GM23338 (cell line): ENCODE results near the gene PRKCH. TPM values are rescaled to one million over a fixed set of nuclear protein-coding genes. Genes with fewer than 3 reads are reported as not detected.

ENCODE experiments used
- ATAC-seq: fragments of 200-7000 bp; cut with Tn5 transposase; 3 replicates; pipeline ENCODE4 v1.9.1; 2020
- DNase-seq: peaks from one replicate; pipeline ENCODE4 v3.0.0-alpha.2; 2015; ENCODE audit warnings: low spot score
- H2AFZ ChIP-seq: fragments of 200-600 bp; sonication (generic); 2 replicates; pipeline ENCODE4 v1.8.0; 2016; ENCODE audit warnings: antibody characterized with exemption, mild to moderate bottlenecking, moderate library complexity
- H3F3A ChIP-seq: fragments of 200-600 bp; sonication (generic); replicated peaks from 2 replicates; pipeline ENCODE4 v1.8.0; 2017; ENCODE audit warnings: antibody characterized with exemption, mixed run types, low read depth
- H3K27ac ChIP-seq: fragments of 200-600 bp; sonication (generic); 2 replicates; pipeline ENCODE4 v1.6.1; 2016; ENCODE audit warnings: low read depth
- H3K27me3 ChIP-seq: fragments of 200-600 bp; sonication (generic); 2 replicates; pipeline ENCODE4 v1.8.0; 2016; ENCODE audit warnings: mild to moderate bottlenecking, mixed run types, moderate library complexity; ENCODE audit not compliant: insufficient read depth
- H3K36me3 ChIP-seq: fragments of 200-600 bp; sonication (generic); 2 replicates; pipeline ENCODE4 v1.8.0; 2016; ENCODE audit warnings: mild to moderate bottlenecking; ENCODE audit not compliant: insufficient read depth
- H3K4me1 ChIP-seq: fragments of 200-600 bp; sonication (generic); 2 replicates; pipeline ENCODE4 v1.8.0; 2016; ENCODE audit warnings: mild to moderate bottlenecking, moderate library complexity; ENCODE audit not compliant: insufficient read depth
- H3K4me2 ChIP-seq: fragments of 200-600 bp; sonication (generic); 2 replicates; pipeline ENCODE4 v1.7.1; 2017; ENCODE audit warnings: mixed run types
- H3K4me3 ChIP-seq: fragments of 200-600 bp; sonication (generic); 2 replicates; pipeline ENCODE4 v1.6.1; 2016; ENCODE audit warnings: mixed run types
- H3K79me2 ChIP-seq: fragments of 200-600 bp; sonication (generic); replicated peaks from 2 replicates; pipeline ENCODE4 v1.8.0; 2017; ENCODE audit warnings: mild to moderate bottlenecking; ENCODE audit not compliant: insufficient read depth
- H3K9me2 ChIP-seq: fragments of 200-600 bp; sonication (generic); 2 replicates; pipeline ENCODE4 v1.8.0; 2017; ENCODE audit not compliant: insufficient read depth
- H4K20me1 ChIP-seq: fragments of 200-600 bp; sonication (generic); replicated peaks from 2 replicates; pipeline ENCODE4 v1.8.0; 2017; ENCODE audit warnings: mild to moderate bottlenecking; ENCODE audit not compliant: insufficient read depth
- H3K27ac Mint-ChIP-seq: 2 replicates; pipeline ENCODE4 v1.8.0; 2020; ENCODE audit warnings: inconsistent platforms, mild to moderate bottlenecking, moderate library complexity, mixed read lengths
- H3K27me3 Mint-ChIP-seq: 3 replicates; pipeline ENCODE4 v1.8.0; 2022; ENCODE audit warnings: low read depth, mild to moderate bottlenecking, moderate library complexity, mixed read lengths, inconsistent platforms; ENCODE audit not compliant: insufficient read depth, poor library complexity
- H3K36me3 Mint-ChIP-seq: 3 replicates; pipeline ENCODE4 v1.8.0; 2021; ENCODE audit warnings: low read depth, mild to moderate bottlenecking, inconsistent platforms, moderate library complexity, mixed read lengths
- H3K4me1 Mint-ChIP-seq: 3 replicates; pipeline ENCODE4 v1.8.0; 2020; ENCODE audit warnings: mild to moderate bottlenecking, inconsistent platforms, mixed read lengths
- H3K4me3 Mint-ChIP-seq: 3 replicates; pipeline ENCODE4 v1.8.0; 2021; ENCODE audit warnings: moderate library complexity, mild to moderate bottlenecking, inconsistent platforms, mixed read lengths
- H3K9me3 Mint-ChIP-seq: 3 replicates; pipeline ENCODE4 v1.8.0; 2020; ENCODE audit warnings: moderate library complexity, mild to moderate bottlenecking, inconsistent platforms, mixed read lengths
- CREB1 ChIP-seq: fragments of 250-450 bp; sonication (Bioruptor Pico); IDR thresholded peaks from 2 replicates; pipeline ENCODE4 v1.5.0; 2020; ENCODE audit warnings: low read depth, mild to moderate bottlenecking, moderate library complexity
- CTCF ChIP-seq, 2 experiments: fragments of 200-600 bp in 1 of 2; sonication (generic) in 1 of 2; conservative IDR thresholded peaks; 2 replicates each; pipeline versions ENCODE4 v1.5.1 to v1.6.1; 2016 to 2017; ENCODE audit warnings: antibody characterized with exemption in 2 of 2, low read depth in 2 of 2, mild to moderate bottlenecking in 2 of 2, moderate library complexity in 1 of 2
- ETS1 ChIP-seq: IDR thresholded peaks from 2 replicates; pipeline ENCODE4 v1.6.1; 2016; ENCODE audit warnings: antibody characterized with exemption
- EZH2 ChIP-seq: fragments of 200-600 bp; sonication (generic); IDR thresholded peaks from one replicate; pipeline ENCODE4 v1.8.0; 2017; ENCODE audit warnings: antibody characterized with exemption, mild to moderate bottlenecking, low read depth; ENCODE audit not compliant: unreplicated experiment
- EZH2phosphoT487 ChIP-seq: fragments of 200-600 bp; sonication (generic); IDR thresholded peaks from one replicate; pipeline ENCODE4 v1.8.1; 2018; ENCODE audit warnings: antibody characterized with exemption; ENCODE audit not compliant: unreplicated experiment
- JUNB ChIP-seq: IDR thresholded peaks from one replicate; pipeline ENCODE4 v1.6.1; 2016; ENCODE audit warnings: antibody characterized with exemption; ENCODE audit not compliant: unreplicated experiment
- NANOG ChIP-seq: IDR thresholded peaks from 2 replicates; pipeline ENCODE4 v1.6.1; 2016; ENCODE audit warnings: antibody characterized with exemption, borderline replicate concordance
- POLR2AphosphoS5 ChIP-seq: IDR thresholded peaks from 2 replicates; pipeline ENCODE4 v1.6.1; 2016; ENCODE audit warnings: antibody characterized with exemption, low read depth
- REST ChIP-seq: IDR thresholded peaks from one replicate; pipeline ENCODE4 v1.6.1; 2018; ENCODE audit warnings: antibody characterized with exemption; ENCODE audit not compliant: unreplicated experiment
- STAT1 ChIP-seq: IDR thresholded peaks from one replicate; pipeline ENCODE4 v1.6.1; 2016; ENCODE audit warnings: antibody characterized with exemption; ENCODE audit not compliant: unreplicated experiment
- ZNF114 ChIP-seq: fragments of 250-450 bp; sonication (Bioruptor Pico); IDR thresholded peaks from 2 replicates; pipeline ENCODE4 v1.5.0; 2020; ENCODE audit warnings: mild to moderate bottlenecking, moderate library complexity
- ZNF331 ChIP-seq: fragments of 250-450 bp; sonication (Bioruptor Pico); IDR thresholded peaks from 2 replicates; pipeline ENCODE4 v1.5.0; 2020; ENCODE audit warnings: low read depth, mild to moderate bottlenecking, moderate library complexity
- ZNF462 ChIP-seq: fragments of 250-450 bp; sonication (Bioruptor Pico); IDR thresholded peaks from 2 replicates; pipeline ENCODE4 v1.5.0; 2020; ENCODE audit warnings: mild to moderate bottlenecking, moderate library complexity
- polyA plus RNA-seq: library from polyadenylated mRNA; unstranded; fragments of >200 nt; fragmentation: Nextera tagmentation; extraction: Ambion mirVana; gene quantifications from 2 replicates; pipeline ENCODE4 v1.2.1, GENCODE V29; 2016
- total RNA-seq: library from RNA; depleted of rRNA; stranded (reverse); fragments of >200 nt; shearing (Covaris generic); gene quantifications from 2 replicates; pipeline ENCODE4 v1.2.3, GENCODE V29; 2014

The PRKCH gene
- total and polyA plus RNA-seq, 2 experiments from 2014 or later = 5.4 to 10.1 TPM

GRCh38 chr14:61404637-61405036 lies 83.3 kb downstream of the PRKCH start:
- H3K9me3 Mint-ChIP-seq = no peaks in the 10 kb centered on the region
- H3K36me3 Mint-ChIP-seq = no peaks in the 10 kb centered on the region
- H3K4me1 Mint-ChIP-seq = peaks cover 12% of the 10 kb centered on the region

More at GRCh38 chr14:61404637-61405036, 83.3 kb downstream of the PRKCH start:
- Histone ChIP-seq H3K79me2 (no peaks in the 10 kb centered on the region), H3K9me2 (no peaks in the 10 kb centered on the region), H3K27me3 (no peaks in the 10 kb centered on the region), H4K20me1 (no peaks in the 10 kb centered on the region), H3F3A (no peaks in the 10 kb centered on the region), H3K36me3 (no peaks in the 10 kb centered on the region), H3K4me2 (no peak overlapping the region), H2AFZ (no peak overlapping the region), H3K4me3 (no peak overlapping the region), H3K4me1 (peaks cover 11% of the 10 kb centered on the region; the same call in 1 of the 2 replicates), H3K27ac (no peak overlapping the region)
- H3K4me3 Mint-ChIP-seq = no peak overlapping the region
- DNase-seq (no peak), ATAC-seq (no peak)
- TF ChIP-seq ZNF114 (CRISPR knock-in tag) = no peak
- TF ChIP-seq REST = no peak
- no peak for TF ChIP-seq STAT1
- no peak for TF ChIP-seq JUNB
- TF ChIP-seq EZH2 = no peak
- TF ChIP-seq CTCF (conservative IDR thresholded peaks at IDR 0.05; ENCODE audit: low read depth in 2 of 2) = no peak
- no peak for TF ChIP-seq ZNF462 (CRISPR knock-in tag)
- no peak for TF ChIP-seq POLR2AphosphoS5
- TF ChIP-seq CREB1 = no peak
- TF ChIP-seq NANOG = no peak
- TF ChIP-seq ETS1 = no peak
- no peak for TF ChIP-seq ZNF331 (CRISPR knock-in tag)
- no peak for TF ChIP-seq EZH2phosphoT487
- H3K27ac Mint-ChIP-seq = no peak overlapping the region
- H3K27me3 Mint-ChIP-seq = no peaks in the 10 kb centered on the region
